HG03457 (cell line): ENCODE measurements around the gene ECE1.
A peak's percentile ranks its signal among the peaks of the same experiment; 100 is the strongest.
"Not testable (repeated sequence)": the region's sequence is repeated elsewhere in the genome, so short reads cannot be mapped to it uniquely, and the experiment has no call there.

Experiments used
- ATAC-seq: cut with Tn5 transposase; IDR thresholded peaks from one replicate; pipeline ENCODE4 v1.9.1; 2021; ENCODE audit warnings: moderate number of reproducible peaks; ENCODE audit not compliant: unreplicated experiment

Gene ECE1

GRCh38 chr1:21292984-21293536, 2.8 kb upstream of the ECE1 start:
- ATAC-seq: peak; percentile 27

DNA sequence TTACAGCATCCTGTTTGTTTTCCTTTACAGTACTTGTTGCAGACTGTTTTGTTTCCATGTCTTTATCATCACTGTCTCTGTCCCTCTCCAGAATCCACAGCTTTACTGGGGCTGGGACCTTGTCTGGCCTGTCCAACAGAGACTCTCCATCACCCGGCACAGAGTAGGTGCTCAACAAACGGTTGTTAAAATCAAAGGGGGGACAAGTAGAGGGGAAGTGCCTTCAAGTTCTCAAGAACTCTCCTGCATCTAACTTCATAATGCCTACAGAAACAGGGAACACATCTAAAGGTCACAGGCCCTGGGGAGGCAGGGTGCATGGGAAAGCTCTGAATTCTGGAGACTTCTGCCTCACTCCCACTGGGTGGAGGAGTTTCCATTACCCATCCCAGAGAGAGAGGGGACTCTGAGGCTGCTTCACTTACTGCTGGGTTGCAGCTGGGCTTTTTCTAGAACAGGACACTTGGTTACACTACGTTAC, 2.3 kb upstream of the ECE1 start:
- ATAC-seq: no peak

DNA sequence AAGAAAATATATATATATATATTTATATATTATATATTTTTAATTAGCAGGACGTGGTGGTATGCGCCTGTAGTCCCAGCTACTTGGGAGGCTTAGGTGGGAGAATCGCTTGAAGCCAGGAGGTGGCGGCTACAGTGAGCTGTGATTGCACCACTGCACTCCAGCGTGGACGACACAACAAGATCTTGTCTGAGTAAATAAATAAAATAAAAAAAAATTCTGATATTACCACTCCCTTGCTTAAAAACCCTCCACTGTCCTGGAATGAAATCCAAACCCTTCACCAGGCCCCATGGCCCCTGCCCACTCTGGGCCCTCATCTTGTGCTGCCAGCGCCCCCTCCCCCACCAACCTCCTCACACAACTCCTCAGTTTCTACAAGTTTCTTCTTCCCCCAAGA, 1.7 kb upstream of the ECE1 start:
- ATAC-seq: no peak

GRCh38 chr1:21291184-21291583, 921 bp upstream of the ECE1 start:
- ATAC-seq: no peak

DNA sequence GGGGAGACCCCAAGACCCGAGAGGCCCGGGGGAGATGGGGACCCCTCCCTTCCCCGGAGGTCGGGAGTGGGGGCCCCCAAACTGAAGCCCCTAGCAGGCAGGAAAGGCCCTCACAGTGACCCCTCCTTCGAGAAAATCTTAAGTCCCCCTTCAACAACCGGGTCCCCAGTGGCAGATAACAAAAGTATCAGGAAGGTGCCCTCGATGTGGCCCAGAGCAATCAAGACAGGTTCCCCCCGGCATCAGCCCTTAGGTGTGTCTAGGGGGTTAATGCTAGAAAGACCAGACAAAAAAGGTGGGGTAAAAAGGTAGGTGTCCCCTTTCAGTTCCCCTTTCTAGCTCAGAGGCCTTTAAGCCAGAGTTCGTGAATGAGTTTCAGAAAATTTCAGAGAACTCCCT, 282 bp upstream of the ECE1 start:
- no peak for ATAC-seq

DNA sequence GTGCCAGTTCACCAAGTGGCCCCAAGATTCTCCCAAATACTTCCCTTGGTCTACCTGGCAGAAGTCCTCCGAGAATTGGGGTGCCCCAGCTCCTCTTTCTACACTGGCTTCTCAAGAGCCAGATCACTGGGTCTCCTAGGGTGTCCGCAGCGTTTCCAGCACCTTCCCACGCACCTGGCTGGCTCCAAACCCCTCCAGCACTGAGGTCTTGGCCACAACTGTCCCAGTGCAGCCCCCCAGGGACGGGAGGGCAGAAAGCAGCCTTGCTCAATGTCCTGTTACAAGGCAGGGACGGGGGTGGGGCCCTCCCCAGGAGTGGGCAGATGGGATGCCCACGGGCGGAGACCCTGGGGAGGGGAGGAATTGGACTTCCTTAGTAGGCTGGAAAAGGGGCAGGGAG, 1.1 kb downstream of the ECE1 start:
- ATAC-seq: no peak

DNA sequence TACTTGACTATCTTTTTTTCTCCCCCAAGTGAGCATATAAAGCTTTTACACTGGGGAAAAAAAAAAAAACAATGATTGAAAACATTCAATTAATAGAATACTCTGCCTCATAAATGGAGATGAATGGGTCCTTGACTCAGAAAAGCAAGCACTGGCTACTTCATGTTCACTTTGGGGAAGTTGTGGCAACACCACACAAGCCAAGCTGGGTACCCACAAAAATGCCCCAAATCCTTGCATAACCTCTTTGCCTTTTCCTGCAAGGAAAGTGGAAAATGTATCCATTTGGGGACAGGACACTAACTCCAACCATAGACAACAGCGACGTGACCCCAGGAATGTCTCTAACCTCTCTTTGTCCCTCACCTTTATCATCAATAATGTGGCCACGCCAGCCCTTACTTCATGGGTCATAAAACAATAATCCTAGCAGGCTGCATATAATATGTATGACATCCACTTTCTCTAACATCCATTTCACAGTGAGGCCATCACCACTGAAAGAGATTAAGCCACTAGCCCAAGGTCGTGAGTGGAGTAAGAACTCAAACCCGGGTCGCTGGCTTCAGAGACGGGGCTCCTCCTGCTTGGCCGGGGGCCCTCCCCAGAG, 2.3 kb downstream of the ECE1 start:
- ATAC-seq: no peak

- ATAC-seq: not testable (repeated sequence)
These were observed 4.9 kb downstream of the ECE1 start for GRCh38 chr1:21285386-21285785.

DNA sequence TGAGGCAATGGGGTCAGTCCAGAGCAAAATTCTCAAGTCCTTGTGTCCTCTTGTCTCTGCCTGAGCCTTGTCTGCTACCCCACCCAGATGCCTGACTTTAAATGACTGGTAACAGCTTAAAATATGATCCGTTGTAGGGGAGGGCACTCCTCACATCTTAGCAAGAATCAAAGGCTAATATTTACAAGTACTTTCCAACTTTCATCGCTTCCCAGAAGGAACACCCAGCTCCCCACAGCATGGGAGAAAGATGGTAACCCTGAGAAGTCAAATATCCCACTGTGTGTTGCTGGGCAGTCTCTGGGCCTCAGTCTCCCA, 5.2 kb downstream of the ECE1 start:
- ATAC-seq: no peak

GRCh38 chr1:21284206-21285054, 5.8 kb downstream of the ECE1 start:
- no peak for ATAC-seq

DNA sequence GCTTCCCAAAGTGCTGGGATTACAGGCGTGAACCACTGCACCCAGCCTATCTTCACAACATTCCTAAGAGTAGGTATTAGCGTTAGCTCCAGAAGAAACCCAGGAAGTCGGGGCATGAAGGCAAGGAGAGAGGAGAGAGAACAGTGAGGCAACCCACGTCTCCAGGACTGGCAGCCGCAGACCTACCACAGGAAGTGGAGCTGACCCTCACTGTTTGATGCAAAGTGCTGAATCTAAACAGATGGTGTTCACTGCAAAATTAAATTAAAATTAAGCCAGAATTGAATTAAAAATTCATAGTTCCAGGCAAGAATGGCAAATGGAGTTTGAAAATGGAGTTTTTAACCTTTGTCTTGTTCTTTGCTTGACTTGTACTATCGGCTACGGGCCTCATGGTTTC, 6.7 kb downstream of the ECE1 start:
- ATAC-seq: no peak

DNA sequence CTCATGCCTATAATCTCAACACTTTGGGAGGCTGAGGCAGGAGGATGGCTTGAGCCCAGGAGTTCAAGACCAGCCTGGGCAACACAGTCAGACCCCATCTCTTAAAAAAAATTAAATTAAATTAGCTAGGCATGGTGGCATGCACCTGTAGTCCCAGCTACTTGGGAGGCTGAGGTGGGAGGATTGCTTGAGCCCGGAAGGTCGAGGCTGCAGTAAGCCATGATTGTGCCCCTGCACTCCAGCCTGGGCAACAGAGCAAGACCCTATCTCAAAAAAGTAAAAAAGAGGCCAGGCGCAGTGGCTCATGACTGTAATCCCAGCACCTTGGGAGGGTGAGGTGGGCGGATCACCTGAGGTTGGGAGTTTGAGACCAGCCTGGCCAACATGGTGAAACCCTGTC, 8.2 kb downstream of the ECE1 start:
- not testable (repeated sequence) for ATAC-seq

DNA sequence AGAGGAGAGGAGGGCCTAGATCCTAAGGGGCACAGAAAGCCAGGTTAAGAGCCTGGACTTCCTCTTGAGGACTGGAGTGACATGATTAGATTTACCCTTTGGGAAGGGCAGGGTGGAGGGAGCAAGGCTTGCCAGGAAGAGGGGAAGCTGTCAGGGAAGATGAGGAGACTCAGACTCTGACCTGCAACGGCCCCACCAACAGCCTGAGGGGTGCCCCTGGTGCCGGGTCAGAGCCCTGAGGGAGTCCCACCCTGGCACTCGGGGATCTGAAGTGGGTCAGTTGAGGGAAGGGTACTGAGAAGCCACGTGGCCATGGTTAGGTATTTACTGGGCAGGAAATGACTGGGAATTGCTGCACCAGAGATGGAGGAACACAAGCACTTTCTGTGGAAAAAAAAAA, 9.8 kb downstream of the ECE1 start:
- no peak for ATAC-seq

DNA sequence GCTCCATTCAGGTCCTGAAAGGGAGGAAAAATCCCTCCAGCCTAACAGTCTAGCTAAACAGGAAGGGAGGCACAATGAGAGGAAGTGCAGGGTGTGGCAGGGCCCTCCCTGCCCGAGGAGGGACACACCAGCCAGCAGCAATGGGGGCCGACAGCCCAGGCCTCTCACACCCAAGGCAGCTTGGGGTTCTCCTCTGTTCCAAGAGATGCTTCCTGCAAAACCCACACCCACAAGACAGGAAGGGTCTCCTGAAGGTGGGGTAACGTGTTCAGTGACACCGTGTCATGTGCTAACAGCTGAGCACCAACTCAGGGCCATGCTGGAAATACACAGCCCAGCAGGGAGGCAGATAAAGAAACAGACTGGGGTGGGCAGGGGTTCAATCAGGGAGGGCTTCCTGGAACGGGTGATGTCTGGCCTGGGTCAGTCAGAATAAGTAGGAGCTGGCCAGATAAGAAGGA, 10.2 kb downstream of the ECE1 start:
- ATAC-seq: no peak

- ATAC-seq: no peak
These were observed 11.1 kb downstream of the ECE1 start for GRCh38 chr1:21278860-21279845.

- ATAC-seq: no peak
These were observed 11.9 kb downstream of the ECE1 start for GRCh38 chr1:21278208-21278859.

GRCh38 chr1:21277180-21277579, 13.1 kb downstream of the ECE1 start:
- ATAC-seq: no peak

DNA sequence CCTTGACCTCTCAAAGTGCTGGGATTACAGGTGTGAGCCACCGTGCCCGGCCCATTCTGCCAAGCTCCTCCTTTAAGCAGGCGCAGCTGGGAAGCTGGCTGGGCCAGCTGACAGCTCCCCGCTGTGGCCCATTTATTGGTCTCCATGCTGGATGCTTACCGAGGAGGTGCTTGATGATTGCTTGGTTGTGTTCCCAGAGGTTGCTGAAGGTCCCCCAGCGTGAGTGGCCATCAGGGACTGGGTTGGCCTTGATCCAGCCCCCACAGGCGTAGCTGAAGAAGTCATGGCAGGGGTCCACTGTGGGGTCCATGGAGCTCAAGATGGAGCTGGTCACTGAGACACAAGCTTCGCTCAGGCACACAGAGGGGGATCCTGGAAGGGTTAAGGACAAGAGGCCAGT, 17.7 kb downstream of the ECE1 start:
- ATAC-seq: no peak

DNA sequence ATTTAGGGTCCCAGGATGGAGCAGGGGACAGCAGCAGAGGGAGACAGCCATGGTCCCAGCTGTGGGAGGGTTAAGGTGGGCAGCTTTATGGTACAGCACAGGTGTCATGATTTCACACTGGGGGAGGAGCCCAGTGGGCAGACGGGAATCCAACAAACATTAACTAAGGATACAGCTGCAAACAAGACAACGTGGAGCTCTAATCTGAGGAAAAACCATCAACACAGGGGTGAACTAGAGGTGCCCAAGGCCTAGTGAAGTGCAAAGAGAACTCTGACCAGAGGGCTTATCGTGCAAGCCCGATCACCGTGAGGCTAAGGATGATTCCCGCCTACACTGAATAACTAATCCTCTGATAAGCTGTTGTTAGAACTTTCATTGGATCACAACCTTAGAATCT, 18.7 kb downstream of the ECE1 start:
- ATAC-seq: no peak

DNA sequence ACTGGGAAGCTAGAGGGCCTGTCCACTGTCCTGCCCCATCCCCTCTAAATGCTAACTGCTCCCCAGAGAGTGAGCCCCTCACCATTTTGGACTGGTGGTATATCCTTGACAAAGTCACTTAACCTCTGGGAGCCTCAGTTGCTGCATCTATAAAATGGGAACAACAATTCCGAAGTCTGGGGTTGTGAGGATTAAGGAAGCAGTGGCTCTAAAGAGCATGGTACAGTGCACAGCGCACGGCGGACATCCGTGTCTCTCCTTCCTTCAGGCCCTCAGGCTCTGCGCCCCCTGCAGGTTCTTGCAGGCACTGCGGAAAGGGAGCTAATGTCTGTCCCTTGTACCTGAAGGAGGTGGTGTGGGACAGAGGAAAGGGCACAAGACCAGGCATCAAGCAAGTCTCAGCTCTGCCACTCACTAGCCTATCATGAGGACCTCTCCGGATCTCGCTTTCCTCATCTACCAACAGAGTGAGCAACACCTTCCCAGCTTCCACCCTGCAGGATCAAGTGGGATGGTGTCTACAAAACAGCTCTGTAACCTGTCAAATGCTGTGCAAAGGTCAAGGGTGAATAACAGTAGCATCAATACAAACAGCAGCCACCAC, 20.1 kb downstream of the ECE1 start:
- ATAC-seq: no peak
